Muscle of leg (tissue), 11 donors: ENCODE results near the gene MLYCD. TPM values are rescaled to one million over a fixed set of nuclear protein-coding genes. Genes with fewer than 3 reads are reported as not detected.

Experiments used
- DNase-seq: peaks from one replicate; pipeline ENCODE4 v3.0.0; 2013
- H3K27ac ChIP-seq: one replicate; pipeline ENCODE4 v1.5.1; 2013; ENCODE audit warnings: mild to moderate bottlenecking, low read length, control low read depth
- H3K27me3 ChIP-seq: one replicate; pipeline ENCODE4 v1.6.1; 2013; ENCODE audit warnings: low read length; ENCODE audit not compliant: control insufficient read depth, insufficient read depth
- H3K36me3 ChIP-seq: one replicate; pipeline ENCODE4 v1.6.1; 2013; ENCODE audit warnings: low read length; ENCODE audit not compliant: control insufficient read depth, insufficient read depth
- H3K4me1 ChIP-seq: one replicate; pipeline ENCODE4 v1.6.1; 2013; ENCODE audit warnings: low read length; ENCODE audit not compliant: control insufficient read depth, insufficient read depth
- H3K4me3 ChIP-seq: one replicate; pipeline ENCODE4 v1.5.1; 2013; ENCODE audit warnings: low read length, control low read depth
- H3K9me3 ChIP-seq: replicated peaks from 2 replicates; pipeline ENCODE4 v1.6.1; 2013; ENCODE audit warnings: low read depth, low read length; ENCODE audit not compliant: control insufficient read depth
- WGBS: methylation state at CpG from one replicate; pipeline ENCODE4 v1.1.5; 2013; ENCODE audit warnings: missing lambda C conversion rate; ENCODE audit not compliant: insufficient coverage; 5-methylcytosine and 5-hydroxymethylcytosine counted together
- polyA plus RNA-seq, 8 donors: library from polyadenylated mRNA; unstranded; fragments of 120-200 nt; gene quantifications; one replicate each; pipeline versions ENCODE4 v1.2.1 to v1.2.3, GENCODE V29; 2013; ENCODE audit warnings: inconsistent platforms in 1 of 8, low replicate concordance in 1 of 8; ENCODE audit not compliant: insufficient read length in 8 of 8, insufficient read depth in 1 of 8
- total RNA-seq: library from RNA; stranded (reverse); fragments of 120-200 nt; gene quantifications from one replicate; pipeline ENCODE4 v1.2.4, GENCODE V29; 2013

Gene MLYCD
- total and polyA plus RNA-seq, 9 donors, result 2.6 to 6.3 (median 3.8) TPM

- no CpG with 5 or more reads among the region's 3 CpGs for WGBS
- Histone ChIP-seq H3K4me1 (no peaks in the 10 kb centered on the region), H3K9me3 (peaks cover 13% of the 10 kb centered on the region), H3K36me3 (no peaks in the 10 kb centered on the region), H3K27me3 (no peaks in the 10 kb centered on the region), H3K4me3 (no peak overlapping the region), H3K27ac (no peak overlapping the region)
- no peak for DNase-seq
Observed at GRCh38 chr16:83891742-83892141, 7.2 kb upstream of the MLYCD start.

GRCh38 chr16:83895243-83895642 lies 3.7 kb upstream of the MLYCD start:
- WGBS, result no CpG with 5 or more reads among the region's 4 CpGs
- H3K36me3 ChIP-seq, result no peaks in the 10 kb centered on the region
- DNase-seq, result no peak

GRCh38 chr16:83895942-83896341 lies 3.0 kb upstream of the MLYCD start:
- WGBS, result no CpG with 5 or more reads among the region's 3 CpGs
- peaks cover 18% of the 10 kb centered on the region for H3K4me1 ChIP-seq
- H3K27ac ChIP-seq, result no peak overlapping the region
- H3K4me3 ChIP-seq, result no peak overlapping the region
- no peaks in the 10 kb centered on the region for H3K36me3 ChIP-seq
- DNase-seq, result no peak
- peaks cover 8% of the 10 kb centered on the region for H3K9me3 ChIP-seq
- H3K27me3 ChIP-seq, result no peaks in the 10 kb centered on the region

More at GRCh38 chr16:83895243-83895642, 3.7 kb upstream of the MLYCD start:
- H3K27me3 ChIP-seq, result no peaks in the 10 kb centered on the region
- peaks cover 13% of the 10 kb centered on the region for H3K9me3 ChIP-seq
- peaks cover 15% of the 10 kb centered on the region for H3K4me1 ChIP-seq
- no peak overlapping the region for H3K4me3 ChIP-seq
- H3K27ac ChIP-seq, result no peak overlapping the region

- under 1% methylated on average over 65 of the region's 73 CpGs for WGBS
- H3K27me3 ChIP-seq, result no peaks in the 10 kb centered on the region
- peak overlapping the region; percentile 81 for H3K27ac ChIP-seq
- peaks cover 34% of the 10 kb centered on the region for H3K4me1 ChIP-seq
- no peaks in the 10 kb centered on the region for H3K9me3 ChIP-seq
- DNase-seq, result peak; percentile 69
- H3K4me3 ChIP-seq, result peak overlapping the region; percentile 50
- H3K36me3 ChIP-seq, result peaks cover 4% of the 10 kb centered on the region
Observed at GRCh38 chr16:83899272-83899897, 470 bp downstream of the MLYCD start.

- Histone ChIP-seq H3K27me3 (no peaks in the 10 kb centered on the region), H3K4me3 (peak overlapping the region; percentile 50), H3K36me3 (peaks cover 6% of the 10 kb centered on the region), H3K9me3 (no peaks in the 10 kb centered on the region), H3K27ac (peak overlapping the region; percentile 81), H3K4me1 (peaks cover 39% of the 10 kb centered on the region)
- DNase-seq, result no peak
- no CpG with 5 or more reads among the region's 3 CpGs for WGBS
Observed at GRCh38 chr16:83899978-83900377, 1.1 kb downstream of the MLYCD start.

- H3K4me3 ChIP-seq, result no peak overlapping the region
- WGBS, result no CpG with 5 or more reads among the region's 9 CpGs
- no peak overlapping the region for H3K27ac ChIP-seq
- no peak for DNase-seq
- no peaks in the 10 kb centered on the region for H3K9me3 ChIP-seq
- H3K4me1 ChIP-seq, result peaks cover 39% of the 10 kb centered on the region
- H3K36me3 ChIP-seq, result peaks cover 6% of the 10 kb centered on the region
- no peaks in the 10 kb centered on the region for H3K27me3 ChIP-seq
Observed at GRCh38 chr16:83900571-83900970, 1.7 kb downstream of the MLYCD start.

- H3K9me3 ChIP-seq, result no peaks in the 10 kb centered on the region
- DNase-seq, result no peak
- 100% methylated on average over 1 of the region's 3 CpGs for WGBS
- peaks cover 39% of the 10 kb centered on the region for H3K4me1 ChIP-seq
- H3K36me3 ChIP-seq, result peaks cover 6% of the 10 kb centered on the region
- H3K27me3 ChIP-seq, result no peaks in the 10 kb centered on the region
- H3K27ac ChIP-seq, result no peak overlapping the region
- H3K4me3 ChIP-seq, result no peak overlapping the region
Observed at GRCh38 chr16:83901101-83901500, 2.2 kb downstream of the MLYCD start.

GRCh38 chr16:83903751-83904150 lies 4.8 kb downstream of the MLYCD start:
- Histone ChIP-seq H3K27ac (peak overlapping the region; percentile 91), H3K4me3 (no peak overlapping the region), H3K9me3 (no peaks in the 10 kb centered on the region), H3K27me3 (no peaks in the 10 kb centered on the region), H3K36me3 (peaks cover 11% of the 10 kb centered on the region), H3K4me1 (peaks cover 32% of the 10 kb centered on the region)
- WGBS, result 50% methylated on average over 7 of the region's 10 CpGs
- DNase-seq, result peak; percentile 92

- peaks cover 23% of the 10 kb centered on the region for H3K4me1 ChIP-seq
- DNase-seq, result no peak
- H3K36me3 ChIP-seq, result peaks cover 25% of the 10 kb centered on the region
- H3K9me3 ChIP-seq, result no peaks in the 10 kb centered on the region
- 55% methylated on average over 2 of the region's 8 CpGs for WGBS
- no peaks in the 10 kb centered on the region for H3K27me3 ChIP-seq
- no peak overlapping the region for H3K27ac ChIP-seq
- no peak overlapping the region for H3K4me3 ChIP-seq
Observed at GRCh38 chr16:83906683-83907082, 7.8 kb downstream of the MLYCD start.

- WGBS, result 100% methylated on average over 3 of the region's 8 CpGs
Observed at GRCh38 chr16:83907111-83907510, 8.2 kb downstream of the MLYCD start.

More at GRCh38 chr16:83907111-83907510, 8.2 kb downstream of the MLYCD start:
- H3K27ac ChIP-seq, result no peak overlapping the region
- H3K9me3 ChIP-seq, result no peaks in the 10 kb centered on the region
- H3K36me3 ChIP-seq, result peaks cover 29% of the 10 kb centered on the region
- H3K27me3 ChIP-seq, result no peaks in the 10 kb centered on the region
- H3K4me3 ChIP-seq, result no peak overlapping the region
- DNase-seq, result no peak
- H3K4me1 ChIP-seq, result peaks cover 27% of the 10 kb centered on the region
